Measurements from ENCODE around the gene ANKRD36B. TPM values are rescaled to one million over a fixed set of nuclear protein-coding genes. Genes with fewer than 3 reads are reported as not detected.
A peak's percentile ranks its signal among the peaks of the same experiment; 100 is the strongest.
"Not testable (repeated sequence)": the region's sequence is repeated elsewhere in the genome, so short reads cannot be mapped to it uniquely, and the experiment has no call there.

The ANKRD36B gene
- total RNA-seq, 2 donors from 2014 or later, result 41.8 to 53.9 TPM

DNA sequence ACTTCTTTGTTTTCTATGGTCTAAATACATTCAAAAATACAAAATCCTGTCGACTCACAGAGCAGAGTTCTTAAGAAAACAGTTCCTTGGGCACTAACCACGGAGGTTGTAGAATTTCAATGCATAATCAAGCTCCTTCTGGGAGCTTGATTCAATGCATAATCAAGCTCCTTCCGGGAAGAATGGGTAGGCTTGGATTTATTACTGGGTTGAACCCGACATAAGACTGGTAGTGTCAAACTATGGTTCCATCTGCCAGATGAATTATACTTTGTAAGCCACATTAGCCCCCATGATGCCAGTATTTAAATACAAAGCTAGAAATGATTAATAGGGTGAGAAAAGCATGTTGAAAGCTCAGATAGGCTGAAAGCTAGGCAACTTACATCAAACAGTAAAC is 94.0 kb downstream of the ANKRD36B start:
- H3K27me3 ChIP-seq (ENCODE audit: control insufficient read depth, insufficient read depth, low read length, poor library complexity, severe bottlenecking); H3K27me3 Mint-ChIP-seq (ENCODE audit: insufficient read depth); H3K36me3 Mint-ChIP-seq (ENCODE audit: low read depth); H3K4me3 Mint-ChIP-seq; H3K9me3 ChIP-seq (ENCODE audit: control insufficient read depth, low read length); H3K27ac Mint-ChIP-seq; H3K27ac ChIP-seq (ENCODE audit: low read depth, low read length); H3K9ac ChIP-seq (ENCODE audit: extremely low read depth, low read length, poor library complexity, severe bottlenecking); H3K4me1 Mint-ChIP-seq; H3K9me3 Mint-ChIP-seq; H3K4me3 ChIP-seq (ENCODE audit: low read length); H3K4me1 ChIP-seq (ENCODE audit: control insufficient read depth, insufficient read depth, low read length); DNase-seq; H3K36me3 ChIP-seq (ENCODE audit: control insufficient read depth, insufficient read depth, low read length): not testable (repeated sequence)
- WGBS, 2 experiments (ENCODE audit: insufficient coverage in 1 of 2, insufficient read length in 1 of 2), result no CpG with 5 or more reads among the region's 4 CpGs

DNA sequence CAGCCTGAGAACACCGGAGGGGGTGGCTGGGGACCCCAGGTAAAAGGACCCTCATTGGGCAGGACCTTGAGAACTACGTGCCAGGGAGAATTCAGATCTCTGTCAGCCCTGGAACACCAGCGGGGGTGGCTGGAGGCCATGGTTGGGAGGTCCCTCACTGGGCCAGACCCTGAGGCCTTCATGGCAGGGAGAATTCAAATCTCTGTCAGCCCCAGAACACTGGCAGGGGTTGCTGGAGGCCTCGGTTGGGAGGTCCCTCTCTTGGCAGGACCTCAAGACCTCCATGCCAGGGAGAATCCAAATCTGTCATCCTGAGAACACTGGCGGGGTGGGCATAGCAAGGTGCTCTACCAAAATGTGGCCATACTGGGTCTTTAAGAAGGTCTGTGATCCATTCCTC is 99.5 kb downstream of the ANKRD36B start:
- WGBS, 2 experiments (ENCODE audit: insufficient coverage in 1 of 2, insufficient read length in 1 of 2), result 90 to 100% methylated on average over 3 of the region's 5 CpGs
- H3K9ac ChIP-seq (ENCODE audit: extremely low read depth, low read length, poor library complexity, severe bottlenecking); H3K27ac ChIP-seq (ENCODE audit: low read depth, low read length); H3K27ac Mint-ChIP-seq; H3K27me3 Mint-ChIP-seq (ENCODE audit: insufficient read depth); H3K9me3 ChIP-seq (ENCODE audit: control insufficient read depth, low read length); H3K4me1 Mint-ChIP-seq; H3K36me3 ChIP-seq (ENCODE audit: control insufficient read depth, insufficient read depth, low read length); H3K4me3 Mint-ChIP-seq; H3K4me1 ChIP-seq (ENCODE audit: control insufficient read depth, insufficient read depth, low read length); H3K27me3 ChIP-seq (ENCODE audit: control insufficient read depth, insufficient read depth, low read length, poor library complexity, severe bottlenecking); H3K9me3 Mint-ChIP-seq; H3K4me3 ChIP-seq (ENCODE audit: low read length); H3K36me3 Mint-ChIP-seq (ENCODE audit: low read depth): not testable (repeated sequence)
- peak; percentile 30 for DNase-seq

Other genes with a start within 250 kb of the ANKRD36B start
- gene COX5B, start 56.2 kb upstream of the ANKRD36B start, total RNA-seq, result 100 to 1,000 TPM; 211 to 233 TPM
- 10 to 100 TPM; 71.8 to 75.0 TPM for gene ACTR1B, start 74.2 kb upstream of the ANKRD36B start, total RNA-seq
- 10 to 100 TPM; 12.5 to 17.4 TPM for gene C2orf92, start 79.8 kb upstream of the ANKRD36B start, total RNA-seq
- gene ZAP70, start 123.7 kb upstream of the ANKRD36B start, total RNA-seq, result 10 to 100 TPM in 1 of 2 donors, 1 to 10 TPM in 1; 8.3 to 10.4 TPM